ENCODE measurements around the gene PKNOX2.

The PKNOX2 gene

DNA sequence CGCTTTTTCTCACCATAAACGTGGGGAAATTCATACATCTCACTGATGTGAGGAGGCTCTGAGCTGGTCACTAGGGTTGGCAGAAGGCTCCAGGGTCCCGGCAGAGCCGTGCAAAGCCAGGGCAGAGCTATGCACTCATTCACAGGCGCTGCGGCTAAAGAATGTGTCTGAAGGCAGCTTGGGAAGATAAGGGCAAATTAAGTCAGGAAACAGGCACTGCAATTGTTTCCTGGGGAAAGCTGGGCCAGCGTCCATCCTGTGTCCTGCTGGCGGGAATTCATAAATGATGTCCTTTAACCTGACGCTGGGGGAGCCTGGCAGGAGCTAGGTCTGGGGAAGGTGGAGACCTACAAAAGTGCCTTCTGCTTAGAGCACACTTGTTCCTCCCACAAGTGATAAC, 27.6 kb downstream of the PKNOX2 start:
- DNase-seq (ENCODE audit: low read depth in 1 of 2, low spot score in 1 of 2), result no peak
- H3K27me3 ChIP-seq (ENCODE audit: insufficient read depth, poor library complexity, severe bottlenecking), result peaks cover 7% of the 10 kb centered on the region
- TF ChIP-seq POLR2AphosphoS5 (IDR thresholded peaks at IDR 0.05; ENCODE audit: low read depth) (no peak), SPI1 (IDR thresholded peaks at IDR 0.05; ENCODE audit: borderline replicate concordance, low read depth) (no peak), REST (IDR thresholded peaks at IDR 0.05; ENCODE audit: insufficient replicate concordance, low read depth) (no peak), GABPA (IDR thresholded peaks at IDR 0.05; ENCODE audit: low read depth) (no peak)
- TF ChIP-seq, protein P1, sequence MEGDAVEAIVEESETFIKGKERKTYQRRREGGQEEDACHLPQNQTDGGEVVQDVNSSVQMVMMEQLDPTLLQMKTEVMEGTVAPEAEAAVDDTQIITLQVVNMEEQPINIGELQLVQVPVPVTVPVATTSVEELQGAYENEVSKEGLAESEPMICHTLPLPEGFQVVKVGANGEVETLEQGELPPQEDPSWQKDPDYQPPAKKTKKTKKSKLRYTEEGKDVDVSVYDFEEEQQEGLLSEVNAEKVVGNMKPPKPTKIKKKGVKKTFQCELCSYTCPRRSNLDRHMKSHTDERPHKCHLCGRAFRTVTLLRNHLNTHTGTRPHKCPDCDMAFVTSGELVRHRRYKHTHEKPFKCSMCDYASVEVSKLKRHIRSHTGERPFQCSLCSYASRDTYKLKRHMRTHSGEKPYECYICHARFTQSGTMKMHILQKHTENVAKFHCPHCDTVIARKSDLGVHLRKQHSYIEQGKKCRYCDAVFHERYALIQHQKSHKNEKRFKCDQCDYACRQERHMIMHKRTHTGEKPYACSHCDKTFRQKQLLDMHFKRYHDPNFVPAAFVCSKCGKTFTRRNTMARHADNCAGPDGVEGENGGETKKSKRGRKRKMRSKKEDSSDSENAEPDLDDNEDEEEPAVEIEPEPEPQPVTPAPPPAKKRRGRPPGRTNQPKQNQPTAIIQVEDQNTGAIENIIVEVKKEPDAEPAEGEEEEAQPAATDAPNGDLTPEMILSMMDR (IDR thresholded peaks at IDR 0.05; ENCODE audit: insufficient read depth, low read length), result no peak
- no peak overlapping the region for H3K4me3 ChIP-seq (replicated peaks; ENCODE audit: insufficient read depth, low read length)
- H3K27ac ChIP-seq (replicated peaks), result no peak overlapping the region

DNA sequence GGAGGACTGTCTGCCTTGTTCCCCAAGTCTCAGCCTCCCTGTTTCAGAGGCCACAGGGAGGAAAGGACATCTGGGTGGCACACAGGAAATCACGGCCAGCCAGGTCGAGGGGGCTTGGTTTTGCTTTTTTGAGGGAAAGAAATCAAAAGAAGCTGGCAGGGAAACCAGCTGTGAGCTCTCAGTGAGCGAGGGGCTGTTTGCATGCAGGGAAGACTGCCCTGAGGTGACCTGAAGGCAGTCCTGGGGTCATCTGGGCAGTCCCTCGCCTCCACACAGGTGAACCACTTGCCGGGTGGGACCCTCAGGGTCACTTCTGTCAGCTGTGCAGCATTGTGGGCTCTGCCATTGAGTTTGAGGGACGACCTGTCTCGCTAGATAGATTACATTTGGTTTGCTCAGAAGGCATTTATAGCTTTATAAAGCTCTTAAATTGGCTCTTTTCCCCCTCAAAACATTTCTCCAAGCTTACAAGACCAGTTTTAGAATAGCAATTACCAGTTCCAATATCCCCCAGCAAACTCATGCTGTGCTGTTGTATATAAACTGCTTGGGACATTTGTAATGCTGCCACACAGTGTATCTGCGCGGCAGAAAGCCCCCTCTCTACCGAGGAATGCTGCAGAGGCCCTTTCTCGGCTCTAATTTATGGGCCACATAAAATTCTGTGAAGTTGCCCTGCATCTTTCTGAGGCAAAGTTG, 28.3 kb downstream of the PKNOX2 start:
- Histone ChIP-seq H3K27me3 (ENCODE audit: insufficient read depth, poor library complexity, severe bottlenecking) (peaks cover 6% of the 10 kb centered on the region), H3K27ac (replicated peaks) (no peak overlapping the region), H3K4me3 (replicated peaks; ENCODE audit: insufficient read depth, low read length) (no peak overlapping the region)
- TF ChIP-seq, protein P1 (IDR thresholded peaks at IDR 0.05; ENCODE audit: insufficient read depth, low read length), result no peak
- TF ChIP-seq POLR2AphosphoS5 (IDR thresholded peaks at IDR 0.05; ENCODE audit: low read depth) (no peak), GABPA (IDR thresholded peaks at IDR 0.05; ENCODE audit: low read depth) (no peak), SPI1 (IDR thresholded peaks at IDR 0.05; ENCODE audit: borderline replicate concordance, low read depth) (no peak), REST (IDR thresholded peaks at IDR 0.05; ENCODE audit: insufficient replicate concordance, low read depth) (no peak)
- DNase-seq (ENCODE audit: low read depth in 1 of 2, low spot score in 1 of 2), result no peak

DNA sequence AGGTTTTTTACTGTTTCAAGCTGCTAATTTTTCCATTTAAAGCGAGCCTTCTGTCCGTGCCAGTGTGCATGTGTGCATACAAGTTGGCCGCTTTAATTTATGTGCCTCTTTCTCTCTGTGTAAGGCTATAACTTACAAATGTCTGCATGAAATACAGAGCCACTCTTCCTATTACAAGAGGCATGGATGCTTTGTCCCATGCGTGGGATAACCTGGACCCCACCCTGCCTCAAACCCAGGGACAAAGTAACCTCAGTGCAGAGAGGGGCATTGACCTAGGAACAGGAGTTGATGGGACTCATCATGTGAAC, 28.8 kb downstream of the PKNOX2 start:
- no peak overlapping the region for H3K27ac ChIP-seq (replicated peaks)
- no peak overlapping the region for H3K4me3 ChIP-seq (replicated peaks; ENCODE audit: insufficient read depth, low read length)
- TF ChIP-seq, protein P1 (IDR thresholded peaks at IDR 0.05; ENCODE audit: insufficient read depth, low read length), result no peak
- no peak for TF ChIP-seq SPI1 (IDR thresholded peaks at IDR 0.05; ENCODE audit: borderline replicate concordance, low read depth)
- no peak for TF ChIP-seq REST (IDR thresholded peaks at IDR 0.05; ENCODE audit: insufficient replicate concordance, low read depth)
- TF ChIP-seq GABPA (IDR thresholded peaks at IDR 0.05; ENCODE audit: low read depth), result no peak
- TF ChIP-seq POLR2AphosphoS5 (IDR thresholded peaks at IDR 0.05; ENCODE audit: low read depth), result no peak
- peaks cover 1% of the 10 kb centered on the region for H3K27me3 ChIP-seq (ENCODE audit: insufficient read depth, poor library complexity, severe bottlenecking)
- no peak for DNase-seq (ENCODE audit: low read depth in 1 of 2, low spot score in 1 of 2)
